Uterus (tissue), 4 donors: Measurements from ENCODE around the gene CKMT2. TPM values are rescaled to one million over a fixed set of nuclear protein-coding genes. Genes with fewer than 3 reads are reported as not detected.

ENCODE experiments used
- DNase-seq, 2 donors: peaks; one replicate each; pipeline ENCODE4 v3.0.0-alpha.2; 2019 to 2020
- H3K27ac ChIP-seq, 2 donors: fragments of 200-600 bp; sonication (generic); 1 replicate in 1 of 2; 2 replicates in 1 of 2; pipeline ENCODE4 v1.5.1; 2016 to 2018
- H3K27me3 ChIP-seq, 2 donors: fragments of 200-600 bp; sonication (generic); one replicate each; pipeline ENCODE4 v1.5.1; 2018 to 2019; ENCODE audit warnings: control low read depth in 1 of 2
- H3K36me3 ChIP-seq, 2 donors: fragments of 200-600 bp; sonication (generic); one replicate each; pipeline ENCODE4 v1.5.1; 2019; ENCODE audit warnings: control low read depth in 1 of 2
- H3K4me1 ChIP-seq, 2 donors: fragments of 200-600 bp; sonication (generic); one replicate each; pipeline ENCODE4 v1.5.1; 2018 to 2019; ENCODE audit warnings: control low read depth in 1 of 2
- H3K4me3 ChIP-seq, 2 donors: fragments of 200-600 bp; sonication (generic); 1 replicate in 1 of 2; 2 replicates in 1 of 2; pipeline ENCODE4 v1.5.1; 2018 to 2019; ENCODE audit warnings: mild to moderate bottlenecking in 1 of 2
- H3K9me3 ChIP-seq, 2 donors: fragments of 200-600 bp; sonication (generic); one replicate each; pipeline ENCODE4 v1.5.1; 2019; ENCODE audit warnings: control low read depth in 1 of 2
- POLR2A ChIP-seq, 2 donors: fragments of 450-650 bp; IDR thresholded peaks; one replicate each; pipeline ENCODE4 v1.6.1; 2016; ENCODE audit warnings: antibody characterized with exemption in 2 of 2, mild to moderate bottlenecking in 1 of 2, moderate library complexity in 1 of 2
- intact Hi-C: fragments of 100-400 bp; cut with DNase I; formaldehyde crosslinking; loops from one replicate; pipeline ENCODE4 v1.15.1; 2023; ENCODE audit warnings: low total_unique reads
- total RNA-seq, 4 donors: library from RNA; depleted of rRNA in 3 of 4; stranded (reverse); fragments of >200 nt in 3 of 4; gene quantifications; one replicate each; pipeline versions ENCODE4 v1.1.0 to v1.2.4, GENCODE V29; 2014 to 2023
- TF ChIP-seq, protein P1 (sequence below), 4 experiments: fragments of 200-600 bp in 2 of 4; fragments of 450-650 bp in 2 of 4; sonication (generic) in 2 of 4; IDR thresholded peaks; one replicate each; pipeline ENCODE4 v1.5.1; 2016 to 2019; ENCODE audit warnings: antibody characterized with exemption in 4 of 4, mild to moderate bottlenecking in 2 of 4, moderate library complexity in 1 of 4
- donor health status: DM: yes; HTN: yes; CAD: no.

CKMT2 gene
- total RNA-seq, 4 donors from 2014 or later, result 3.5 to 20.5 (median 9.8) TPM

- Histone ChIP-seq H3K4me3 (no peak overlapping the region), H3K4me1 (no peaks in the 10 kb centered on the region), H3K9me3 (no peaks in the 10 kb centered on the region), H3K36me3 (no peaks in the 10 kb centered on the region), H3K27me3 (no peaks in the 10 kb centered on the region), H3K27ac (no peak overlapping the region)
- TF ChIP-seq, protein P1, sequence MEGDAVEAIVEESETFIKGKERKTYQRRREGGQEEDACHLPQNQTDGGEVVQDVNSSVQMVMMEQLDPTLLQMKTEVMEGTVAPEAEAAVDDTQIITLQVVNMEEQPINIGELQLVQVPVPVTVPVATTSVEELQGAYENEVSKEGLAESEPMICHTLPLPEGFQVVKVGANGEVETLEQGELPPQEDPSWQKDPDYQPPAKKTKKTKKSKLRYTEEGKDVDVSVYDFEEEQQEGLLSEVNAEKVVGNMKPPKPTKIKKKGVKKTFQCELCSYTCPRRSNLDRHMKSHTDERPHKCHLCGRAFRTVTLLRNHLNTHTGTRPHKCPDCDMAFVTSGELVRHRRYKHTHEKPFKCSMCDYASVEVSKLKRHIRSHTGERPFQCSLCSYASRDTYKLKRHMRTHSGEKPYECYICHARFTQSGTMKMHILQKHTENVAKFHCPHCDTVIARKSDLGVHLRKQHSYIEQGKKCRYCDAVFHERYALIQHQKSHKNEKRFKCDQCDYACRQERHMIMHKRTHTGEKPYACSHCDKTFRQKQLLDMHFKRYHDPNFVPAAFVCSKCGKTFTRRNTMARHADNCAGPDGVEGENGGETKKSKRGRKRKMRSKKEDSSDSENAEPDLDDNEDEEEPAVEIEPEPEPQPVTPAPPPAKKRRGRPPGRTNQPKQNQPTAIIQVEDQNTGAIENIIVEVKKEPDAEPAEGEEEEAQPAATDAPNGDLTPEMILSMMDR (IDR thresholded peaks at IDR 0.05), result no peak
- TF ChIP-seq POLR2A (IDR thresholded peaks at IDR 0.05), result no peak
- intact Hi-C loops, result no loop called here
- DNase-seq, result no peak
Measured at GRCh38 chr5:81208904-81209303, 24.2 kb upstream of the CKMT2 start.

GRCh38 chr5:81209386-81209785, 23.7 kb upstream of the CKMT2 start:
- no peaks in the 10 kb centered on the region for H3K9me3 ChIP-seq
- no peak overlapping the region for H3K4me3 ChIP-seq
- intact Hi-C loops, result no loop called here
- no peaks in the 10 kb centered on the region for H3K36me3 ChIP-seq
- DNase-seq, result no peak
- no peak overlapping the region for H3K27ac ChIP-seq
- TF ChIP-seq POLR2A (IDR thresholded peaks at IDR 0.05), result no peak
- TF ChIP-seq, protein P1 (IDR thresholded peaks at IDR 0.05), result no peak
- no peaks in the 10 kb centered on the region for H3K27me3 ChIP-seq
- H3K4me1 ChIP-seq, result no peaks in the 10 kb centered on the region

- Histone ChIP-seq H3K27me3 (no peaks in the 10 kb centered on the region), H3K9me3 (no peaks in the 10 kb centered on the region), H3K36me3 (no peaks in the 10 kb centered on the region), H3K4me1 (no peaks in the 10 kb centered on the region), H3K27ac (no peak overlapping the region), H3K4me3 (no peak overlapping the region)
- no peak for DNase-seq
- intact Hi-C loops, result no loop called here
- no peak for TF ChIP-seq POLR2A (IDR thresholded peaks at IDR 0.05)
- TF ChIP-seq, protein P1 (IDR thresholded peaks at IDR 0.05), result no peak
Measured at GRCh38 chr5:81209869-81210493, 23.1 kb upstream of the CKMT2 start.

- H3K36me3 ChIP-seq, result no peaks in the 10 kb centered on the region
- DNase-seq, result no peak
- intact Hi-C loops, result no loop called here
- H3K4me3 ChIP-seq, result no peak overlapping the region
- no peaks in the 10 kb centered on the region for H3K4me1 ChIP-seq
- H3K27me3 ChIP-seq, result no peaks in the 10 kb centered on the region
- H3K9me3 ChIP-seq, result no peaks in the 10 kb centered on the region
- TF ChIP-seq POLR2A (IDR thresholded peaks at IDR 0.05), result no peak
- TF ChIP-seq, protein P1 (IDR thresholded peaks at IDR 0.05), result no peak
- no peak overlapping the region for H3K27ac ChIP-seq
Measured at GRCh38 chr5:81212211-81212751, 20.8 kb upstream of the CKMT2 start.

GRCh38 chr5:81213070-81213469, 20.1 kb upstream of the CKMT2 start:
- H3K4me1 ChIP-seq, result no peaks in the 10 kb centered on the region
- TF ChIP-seq, protein P1 (IDR thresholded peaks at IDR 0.05), result no peak
- no peak for TF ChIP-seq POLR2A (IDR thresholded peaks at IDR 0.05)
- no peaks in the 10 kb centered on the region for H3K9me3 ChIP-seq
- intact Hi-C loops, result no loop called here
- DNase-seq, result no peak
- no peak overlapping the region for H3K27ac ChIP-seq
- H3K36me3 ChIP-seq, result no peaks in the 10 kb centered on the region
- H3K4me3 ChIP-seq, result no peak overlapping the region
- H3K27me3 ChIP-seq, result no peaks in the 10 kb centered on the region
